GM18517 (cell line): Measurements from ENCODE around the gene SLC25A34.
"Not testable (repeated sequence)": the region's sequence is repeated elsewhere in the genome, so short reads cannot be mapped to it uniquely, and the experiment has no call there.

Experiments used
- ATAC-seq: cut with Tn5 transposase; IDR thresholded peaks from one replicate; pipeline ENCODE4 v1.9.1; 2021; ENCODE audit warnings: mild to moderate bottlenecking, moderate library complexity; ENCODE audit not compliant: unreplicated experiment

Gene SLC25A34

DNA sequence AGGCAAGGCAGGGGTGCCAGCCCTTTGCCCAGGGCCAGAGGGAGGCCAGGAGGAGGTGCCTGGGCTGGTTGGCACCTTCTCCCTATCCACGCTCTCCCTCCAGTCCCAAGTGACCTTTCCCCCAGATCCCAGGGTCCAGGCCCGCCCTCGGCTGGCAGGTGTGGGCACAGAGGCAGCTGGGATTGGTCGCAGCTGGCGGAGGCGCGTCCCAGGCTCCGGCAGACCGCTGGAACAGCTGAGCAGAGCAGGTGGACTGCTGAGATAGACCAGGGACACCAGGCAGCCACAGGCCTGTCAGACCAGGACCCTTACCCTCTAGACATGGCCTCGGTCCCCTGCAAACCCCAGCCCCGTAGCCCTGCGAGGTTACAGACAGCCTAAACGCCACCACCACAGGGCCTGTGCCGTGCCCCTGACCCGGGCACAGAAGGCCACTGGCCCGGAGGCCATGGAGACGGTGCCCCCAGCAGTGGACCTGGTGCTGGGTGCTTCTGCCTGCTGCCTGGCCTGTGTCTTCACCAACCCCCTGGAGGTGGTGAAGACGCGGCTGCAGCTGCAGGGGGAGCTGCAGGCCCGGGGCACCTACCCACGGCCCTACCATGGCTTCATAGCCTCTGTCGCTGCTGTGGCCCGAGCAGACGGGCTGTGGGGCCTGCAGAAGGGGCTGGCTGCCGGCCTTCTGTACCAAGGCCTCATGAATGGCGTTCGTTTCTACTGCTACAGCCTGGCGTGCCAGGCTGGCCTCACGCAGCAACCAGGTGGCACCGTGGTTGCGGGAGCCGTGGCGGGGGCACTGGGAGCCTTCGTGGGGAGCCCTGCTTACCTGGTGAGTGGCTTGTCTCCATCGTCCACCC is at the start of gene SLC25A34:
Gene SLC25A34 (plus strand): TSS at position 221 of the 854 bp plus-strand sequence. CDS start 228 bp downstream, at position 449.
- no peak for ATAC-seq

DNA sequence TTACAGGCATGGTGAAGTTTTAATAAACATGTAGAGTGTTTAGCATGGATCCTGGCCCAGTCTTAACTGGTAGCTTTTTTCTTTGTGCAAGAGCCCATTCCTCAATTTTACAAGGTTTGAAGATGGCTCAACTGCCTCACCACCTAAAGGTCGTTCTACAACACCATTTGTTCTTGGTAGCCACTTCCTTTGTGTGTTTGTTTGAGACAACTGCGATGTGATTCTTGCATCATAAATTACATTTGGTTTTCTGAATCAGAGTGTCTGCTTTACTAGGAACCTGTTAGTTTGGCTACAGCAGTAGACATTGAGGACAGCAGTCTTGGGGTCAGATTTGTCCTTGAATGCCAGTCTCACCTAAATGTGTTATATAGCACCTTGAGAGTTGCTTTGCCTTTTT is 48.6 kb upstream of the SLC25A34 start:
- no peak for ATAC-seq

DNA sequence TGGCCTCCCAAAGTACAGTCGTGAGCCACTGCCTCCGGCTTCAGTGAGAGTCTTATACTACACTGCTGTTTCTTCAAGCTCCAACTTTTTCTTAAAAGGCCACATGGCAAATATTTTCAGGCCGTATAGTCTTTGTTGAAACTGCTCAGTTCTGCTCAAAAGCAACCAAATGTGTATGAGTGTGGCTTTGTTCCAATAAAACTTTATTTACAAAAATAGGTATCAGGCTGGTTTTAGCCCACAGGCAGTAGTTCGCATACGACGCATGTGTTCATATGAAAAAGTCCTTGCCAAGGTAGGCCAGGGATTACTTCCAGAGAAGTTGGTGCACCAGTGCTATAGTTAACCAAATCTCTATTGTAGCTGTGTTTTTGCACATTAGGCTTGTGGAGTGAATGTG is 45.7 kb upstream of the SLC25A34 start:
- ATAC-seq = no peak

DNA sequence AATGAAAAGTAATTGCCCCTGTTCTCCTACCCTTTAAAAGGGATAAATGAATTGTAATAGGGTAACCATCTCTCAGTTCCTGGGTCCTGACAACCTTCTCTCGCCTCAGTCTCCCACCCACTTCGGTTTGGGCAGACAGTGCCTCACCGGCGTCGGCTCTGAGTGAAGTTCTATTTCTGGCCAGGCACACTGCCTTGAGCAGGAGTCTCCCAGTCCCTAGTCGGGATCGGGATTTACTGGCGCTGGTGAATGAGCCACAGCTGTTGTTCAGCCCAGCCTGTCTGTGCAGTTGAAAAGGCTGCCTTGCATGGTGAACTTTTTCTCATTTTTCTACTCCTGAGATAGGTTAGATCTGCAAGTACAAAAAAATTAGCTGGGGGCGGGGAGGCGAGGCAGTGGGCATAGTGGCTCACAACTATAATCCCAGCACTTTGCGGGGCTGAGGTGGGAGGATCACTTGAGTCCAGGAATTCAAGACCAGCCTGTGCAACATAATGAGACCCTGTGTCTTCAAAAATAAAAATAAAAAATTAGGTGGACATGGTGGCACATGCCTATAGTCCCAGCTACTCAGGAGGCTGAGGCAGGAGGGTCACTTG is 44.5 kb upstream of the SLC25A34 start:
- ATAC-seq = no peak

DNA sequence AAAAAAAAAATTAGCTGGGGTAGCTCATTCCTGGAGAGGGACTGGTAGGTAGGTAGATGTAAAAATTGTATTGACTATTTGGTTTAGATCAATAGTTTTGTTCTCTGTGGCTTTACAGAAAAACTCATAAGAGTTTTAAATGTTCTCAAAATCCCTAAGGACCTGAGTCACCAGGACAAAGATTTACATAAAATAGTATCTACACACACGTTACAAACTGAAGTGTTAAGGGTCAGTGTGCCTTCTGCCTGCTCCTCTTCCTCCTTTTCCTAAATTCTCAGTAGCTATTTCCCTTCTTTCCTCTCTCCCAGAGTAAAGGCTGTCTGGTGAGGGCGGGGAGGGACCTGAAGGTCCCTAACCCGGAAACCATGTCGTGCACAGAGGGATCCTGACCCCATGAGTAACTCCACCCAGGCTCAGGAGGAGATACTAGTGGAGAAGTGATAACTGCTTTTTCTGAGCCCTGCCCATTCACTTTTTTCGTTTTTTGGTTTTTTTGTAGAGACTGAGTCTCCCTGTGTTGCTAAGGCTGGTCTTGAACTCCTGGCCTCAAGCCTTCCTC is 43.9 kb upstream of the SLC25A34 start:
- no peak for ATAC-seq

DNA sequence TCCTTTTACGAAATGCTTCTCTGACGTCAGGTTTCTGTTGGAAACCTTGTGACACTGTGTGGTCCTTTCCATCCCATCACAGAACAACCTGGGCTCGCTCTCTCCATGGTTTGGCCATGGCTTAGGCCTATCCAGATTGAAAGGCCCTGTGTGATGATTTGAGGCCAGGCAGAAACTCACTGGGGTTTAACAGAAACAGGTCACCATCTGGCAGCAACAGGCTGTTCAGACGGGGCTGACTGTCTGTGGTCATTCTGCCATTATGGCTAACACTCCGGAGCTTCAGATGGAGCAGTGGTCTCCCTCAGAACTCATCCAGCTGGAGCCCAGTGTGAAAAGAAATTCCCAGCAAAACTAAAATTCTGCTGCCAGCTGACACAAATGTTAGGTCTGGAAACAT is 42.7 kb upstream of the SLC25A34 start:
- ATAC-seq = no peak

DNA sequence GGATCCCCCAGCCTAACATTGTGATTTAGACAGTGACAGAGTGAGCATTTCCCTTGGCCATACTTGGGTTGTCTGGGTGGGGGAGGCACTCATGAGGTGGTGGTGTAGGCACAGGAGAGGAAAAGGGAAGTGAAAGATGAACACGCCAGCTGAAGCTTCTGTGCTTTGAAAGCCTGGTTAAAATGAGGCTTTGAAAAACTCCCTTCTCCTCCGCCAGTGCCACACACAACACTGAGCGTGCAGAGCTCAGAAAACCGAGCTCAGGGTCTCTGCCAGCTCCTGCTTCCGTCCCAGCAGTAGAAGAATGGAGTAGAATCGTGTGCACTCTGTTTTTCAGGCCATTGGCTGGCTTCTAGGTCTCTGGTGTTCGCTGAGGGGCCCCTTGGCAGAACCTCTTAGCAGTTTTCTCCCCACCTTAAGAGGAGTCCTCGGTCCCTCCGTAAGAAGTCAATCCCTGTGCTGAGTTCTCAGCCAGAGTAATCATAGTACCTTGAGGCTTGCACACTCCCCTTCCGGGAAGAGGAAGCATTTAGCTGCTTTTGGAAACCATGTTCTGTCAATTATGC is 39.0 kb upstream of the SLC25A34 start:
- ATAC-seq = peak; percentile 91

DNA sequence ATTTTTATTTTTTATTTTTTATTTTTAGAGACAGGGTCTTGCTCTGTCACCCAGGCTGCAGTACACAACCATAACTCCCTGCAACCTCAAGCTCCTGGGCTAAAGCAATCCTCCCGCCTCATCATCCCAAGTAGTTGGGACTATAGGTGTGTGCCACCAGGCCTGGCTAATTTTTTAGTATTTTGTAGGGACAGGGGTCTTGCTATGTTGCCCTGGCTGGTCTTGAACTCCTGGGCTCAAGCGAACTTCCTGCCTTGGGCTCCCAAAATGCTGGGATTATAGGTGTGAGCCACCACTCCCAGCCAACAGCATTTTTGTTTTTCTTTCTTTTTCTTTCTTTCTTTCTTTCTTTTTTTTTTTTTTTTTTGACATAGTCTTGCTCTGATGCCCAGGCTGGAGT is 37.9 kb upstream of the SLC25A34 start:
- no peak for ATAC-seq

DNA sequence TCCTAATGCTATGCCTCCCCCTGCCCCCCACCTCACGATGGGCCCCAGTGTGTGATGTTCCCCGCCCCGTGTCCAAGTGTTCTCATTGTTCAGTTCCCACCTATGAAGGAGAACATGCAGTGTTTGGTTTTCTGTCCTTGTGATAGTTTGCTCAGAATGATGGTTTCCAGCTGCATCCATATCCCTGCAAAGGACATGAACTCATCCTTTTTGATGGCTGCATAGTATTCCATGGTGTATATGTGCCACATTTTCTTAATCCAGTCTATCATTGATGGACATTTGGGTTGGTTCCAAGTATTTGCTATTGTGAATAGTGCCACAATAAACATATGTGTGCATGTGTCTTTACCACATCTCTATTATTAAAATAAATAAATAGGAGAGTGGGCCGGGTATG is 36.7 kb upstream of the SLC25A34 start:
- ATAC-seq = not testable (repeated sequence)

DNA sequence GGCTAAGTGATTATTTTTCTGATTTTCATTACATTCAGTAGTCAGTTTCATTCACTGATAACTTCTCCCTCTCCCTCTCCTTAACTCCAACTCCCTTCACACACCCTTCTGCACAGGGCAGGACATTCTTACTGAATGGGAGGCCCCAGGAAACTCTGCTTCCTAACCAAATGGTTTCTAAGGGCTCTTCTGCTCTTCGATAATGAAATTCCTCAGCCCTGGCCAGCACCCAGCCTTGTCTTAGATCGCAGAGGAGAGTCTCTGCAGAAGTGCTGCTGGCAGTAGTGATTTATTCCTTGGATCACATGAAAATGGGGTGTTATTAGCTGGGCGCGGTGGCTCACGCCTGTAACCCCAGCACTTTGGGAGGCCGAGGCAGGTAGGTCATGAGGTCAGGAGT is 35.5 kb upstream of the SLC25A34 start:
- ATAC-seq = no peak

DNA sequence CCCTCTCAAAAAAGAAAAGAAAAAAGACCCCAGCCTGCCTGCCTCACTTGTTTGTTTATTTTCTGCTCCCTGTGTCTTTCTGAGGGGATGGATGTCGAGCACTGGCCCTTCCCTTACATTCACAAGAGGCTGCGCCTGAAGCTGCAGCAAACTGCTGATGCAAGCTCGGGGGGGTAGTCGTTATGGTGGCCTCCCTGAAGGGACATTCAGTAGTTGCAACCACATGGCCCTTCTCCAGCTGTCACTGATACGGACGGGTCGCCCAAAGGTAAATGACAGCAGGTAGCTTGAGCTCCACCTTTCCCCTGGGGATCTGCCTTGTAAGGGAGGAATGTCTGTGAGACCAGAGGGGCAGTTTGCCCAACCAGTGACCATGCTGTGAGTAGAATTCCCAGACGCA is 34.3 kb upstream of the SLC25A34 start:
- ATAC-seq = no peak

DNA sequence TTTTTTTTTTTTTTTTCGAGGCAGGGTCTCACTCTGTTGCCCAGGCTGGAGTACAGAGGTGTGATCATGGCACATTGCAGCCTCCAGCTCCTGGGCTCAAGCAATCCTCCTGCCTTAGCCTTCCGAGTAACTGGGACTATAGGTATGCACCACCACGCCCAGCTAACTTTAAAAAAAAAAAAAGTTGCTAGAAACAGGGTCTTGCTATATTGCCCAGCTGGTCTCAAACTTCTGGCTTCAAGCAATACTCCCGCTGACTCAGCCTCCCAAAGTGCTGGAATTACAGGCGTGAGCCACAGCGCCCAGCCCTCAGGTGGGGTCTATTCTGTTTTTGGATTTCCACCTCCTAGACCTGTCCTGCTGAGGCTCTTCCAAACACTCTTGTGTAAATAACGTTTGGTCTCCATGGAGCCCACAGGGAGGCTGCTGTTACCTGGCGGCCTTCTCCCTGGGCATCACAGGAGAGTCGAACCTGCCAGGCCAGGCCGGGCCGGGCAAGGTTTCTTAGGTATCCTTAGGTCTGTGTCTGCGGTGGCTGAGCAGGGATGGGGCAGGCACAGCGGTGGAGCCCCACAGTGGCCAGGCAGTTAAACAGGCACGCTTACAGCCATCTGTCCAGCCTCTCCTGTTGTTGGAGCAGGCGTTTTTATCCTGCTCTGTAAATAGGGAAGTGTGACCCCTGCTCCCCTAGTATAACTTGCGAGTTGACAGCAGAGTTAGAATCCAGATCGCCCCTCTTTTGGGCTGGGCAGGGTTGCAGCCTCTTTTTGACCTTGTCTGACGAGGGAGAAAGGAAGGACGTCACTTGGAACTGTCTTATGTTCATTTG is 33.1 kb upstream of the SLC25A34 start:
- no peak for ATAC-seq

DNA sequence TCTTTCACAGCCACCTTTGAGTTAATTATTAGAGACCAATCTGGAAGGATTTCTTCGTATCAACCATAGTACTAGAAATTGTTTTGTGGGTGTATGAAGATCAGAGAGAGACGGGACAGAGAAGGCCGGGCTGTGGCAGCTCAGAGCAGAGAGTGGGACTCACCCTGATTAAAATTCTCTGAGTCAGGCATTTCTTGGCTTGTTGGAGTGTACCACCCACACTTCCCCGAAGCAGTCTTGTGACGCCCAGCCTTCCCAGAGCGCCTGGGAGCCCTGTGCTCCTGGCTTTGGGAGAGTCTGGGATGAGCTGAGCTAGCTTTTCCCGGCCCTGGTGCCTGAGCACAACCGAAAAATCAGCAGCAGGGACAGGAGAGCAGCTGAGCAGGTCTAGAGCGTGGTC is 32.5 kb upstream of the SLC25A34 start:
- ATAC-seq = no peak

DNA sequence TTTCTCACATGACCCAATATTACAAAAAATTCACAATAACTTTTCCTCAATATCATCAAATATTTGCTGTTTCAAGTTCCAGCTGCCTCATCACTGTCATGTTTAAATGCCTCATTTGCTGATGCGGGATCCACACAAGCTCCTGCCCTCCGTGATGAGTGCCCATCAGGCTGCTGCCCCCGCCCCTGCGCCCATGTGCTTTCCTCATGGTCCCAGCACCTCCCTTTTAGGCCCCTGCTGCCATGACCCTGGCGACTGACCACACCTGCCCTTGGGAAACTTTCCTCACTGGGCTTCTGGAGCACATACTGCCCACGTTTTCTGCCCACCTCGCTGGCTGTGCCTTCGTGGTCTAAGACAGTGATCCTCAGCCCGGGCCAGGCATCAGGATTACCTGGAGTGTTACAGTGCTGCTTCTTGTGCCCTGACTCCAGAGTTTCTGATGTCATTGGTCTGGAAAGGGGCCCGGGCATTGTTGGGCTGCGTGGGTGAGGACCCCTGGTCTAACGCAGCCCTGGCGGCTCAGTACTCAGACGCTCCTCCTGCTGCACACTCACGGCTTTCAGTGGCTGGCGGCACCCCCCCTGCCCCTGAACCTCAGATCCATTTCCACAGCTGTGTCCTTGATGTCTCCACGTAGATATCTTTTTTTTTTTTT is 31.4 kb upstream of the SLC25A34 start:
- ATAC-seq = no peak

DNA sequence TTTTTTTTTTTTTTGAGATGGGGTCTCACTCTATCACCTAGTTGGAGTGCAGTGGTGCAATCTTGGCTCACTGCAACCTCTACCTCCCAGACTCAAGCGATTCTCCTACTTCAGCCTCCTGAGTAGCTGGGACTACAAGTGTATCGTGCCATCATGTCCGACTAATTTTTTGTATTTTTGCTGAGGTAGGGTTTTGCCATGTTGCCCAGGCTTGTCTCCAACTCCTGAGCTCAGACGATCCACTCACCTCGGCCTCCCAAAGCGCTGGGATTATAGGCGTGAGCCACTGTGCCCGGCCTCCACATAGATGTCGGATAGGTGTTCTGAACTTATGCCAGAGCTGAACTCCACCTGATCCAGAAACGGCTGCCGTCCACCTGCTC is 30.9 kb upstream of the SLC25A34 start:
- no peak for ATAC-seq

DNA sequence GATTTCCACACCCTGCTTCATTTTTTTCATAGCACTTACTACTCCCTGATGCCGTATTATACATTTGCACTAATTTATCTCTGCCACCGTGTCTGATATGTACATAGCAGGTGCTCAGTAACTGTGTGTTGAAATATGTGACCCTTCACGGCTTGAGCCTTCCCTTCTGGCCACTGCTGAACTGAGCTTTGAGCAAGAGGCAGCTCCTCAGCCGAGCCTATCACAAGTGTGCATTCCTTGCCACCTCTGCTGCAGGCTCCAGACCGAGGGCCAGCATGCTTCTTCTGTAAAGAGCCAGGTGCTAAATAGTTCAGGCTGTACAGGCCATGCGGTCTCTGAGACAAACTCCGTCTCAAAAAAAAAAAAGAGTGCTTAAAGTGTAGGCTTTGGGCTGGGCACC is 29.3 kb upstream of the SLC25A34 start:
- ATAC-seq = no peak

DNA sequence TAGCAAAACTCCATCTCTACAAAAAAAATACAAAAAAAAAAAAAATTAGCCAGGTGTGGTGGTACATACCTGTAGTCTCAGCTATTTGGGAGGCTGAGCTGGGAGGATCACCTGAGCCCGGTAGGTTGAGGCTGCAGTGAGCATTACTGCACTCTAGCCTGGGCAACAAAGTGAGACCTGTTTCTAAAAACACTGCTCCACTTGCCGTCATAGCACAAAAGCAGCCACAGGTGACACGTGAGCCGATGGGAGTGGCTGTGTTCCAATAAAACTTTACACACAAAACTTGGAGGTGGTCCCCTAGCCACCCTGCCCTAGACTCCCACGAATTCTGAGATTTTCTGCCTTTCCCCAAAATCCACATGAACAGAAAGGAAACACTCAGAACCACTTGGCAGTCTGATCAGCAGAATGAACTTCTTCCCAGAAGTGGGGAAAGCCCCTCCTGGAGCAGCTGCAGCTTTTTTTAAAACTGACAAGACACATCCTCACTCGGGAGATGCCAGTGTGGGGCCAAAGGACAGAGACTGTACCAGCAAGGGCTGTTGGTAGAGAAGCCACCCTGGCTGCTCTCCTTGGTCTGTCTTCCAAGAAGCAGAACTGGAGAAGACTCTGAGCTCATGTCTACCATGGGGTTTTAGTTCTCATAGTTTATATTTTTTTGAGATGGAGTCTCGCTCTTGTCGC is 28.7 kb upstream of the SLC25A34 start:
- ATAC-seq = no peak

DNA sequence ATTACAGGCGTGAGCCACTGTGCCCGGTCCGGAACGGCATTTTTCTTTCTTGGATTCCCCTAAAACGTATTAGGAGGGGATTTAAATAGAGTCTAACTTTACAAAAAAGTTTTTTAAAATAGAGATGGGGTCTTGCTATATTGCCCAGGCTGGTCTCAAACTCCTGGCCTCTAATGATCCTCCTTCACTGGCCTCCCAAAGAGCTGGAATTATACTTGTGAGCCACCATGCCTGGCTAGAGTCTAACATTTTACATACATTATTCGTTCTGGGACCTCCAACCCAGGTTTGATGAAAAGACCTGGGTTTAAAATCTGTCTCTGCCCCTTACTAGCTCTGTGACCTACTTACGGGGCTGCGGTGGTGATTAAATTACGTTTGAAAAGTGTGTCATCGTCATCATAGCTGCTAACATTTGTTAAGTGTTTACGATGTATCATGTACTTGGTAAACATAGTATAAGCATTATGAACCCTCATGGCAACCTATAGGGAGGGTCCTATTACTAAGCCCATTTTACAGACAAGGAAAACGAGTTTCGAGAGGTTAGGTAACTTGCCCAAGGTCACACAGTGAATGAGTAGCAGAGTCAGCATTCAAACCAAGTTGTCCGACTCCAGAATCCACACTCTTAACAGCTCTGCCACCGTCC is 27.4 kb upstream of the SLC25A34 start:
- no peak for ATAC-seq

DNA sequence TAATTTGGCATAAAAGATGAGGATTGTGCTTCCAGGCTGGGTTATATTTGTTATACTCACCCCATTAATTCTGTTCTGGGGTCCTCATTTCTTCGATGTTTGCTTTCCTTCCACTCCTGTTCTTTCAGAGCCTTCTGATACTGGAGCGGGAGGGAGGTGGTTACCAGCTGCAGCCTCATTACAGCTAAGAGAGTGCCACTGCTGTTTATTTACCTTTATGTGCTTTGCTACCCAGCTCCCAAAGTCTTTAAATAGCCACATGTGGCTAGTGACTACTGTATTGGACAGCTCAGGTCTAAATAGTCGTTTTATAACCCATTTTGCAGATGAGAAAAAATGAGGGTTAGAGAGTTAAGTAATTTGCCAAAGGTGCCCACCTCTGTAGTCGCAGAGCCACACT is 26.8 kb upstream of the SLC25A34 start:
- ATAC-seq = no peak
